T-cell (primary cell): Measurements from ENCODE around the gene DDI2. TPM values are rescaled to one million over a fixed set of nuclear protein-coding genes. Genes with fewer than 3 reads are reported as not detected.

Experiments
- ATAC-seq, 4 experiments: fragments of 200-7000 bp in 3 of 4; fragments of 150-1000 bp in 1 of 4; cut with Tn5 transposase; replicated peaks in 1 of 4; 1 replicate in 3 of 4; 2 replicates in 1 of 4; pipeline ENCODE4 v1.10.0; 2021; ENCODE audit warnings: moderate library complexity in 3 of 4, mild to moderate bottlenecking in 2 of 4, moderate number of reproducible peaks in 1 of 4
- CTCF ChIA-PET, 2 donors: fragments of 300-600 bp; sonication (Branson Sonifier 250); formaldehyde crosslinking; loops; one replicate each; lab custom pipeline; 2022; ENCODE audit warnings: antibody characterized with exemption in 2 of 2; lab: Charles Lee
- POLR2A ChIA-PET, 2 donors: fragments of 300-600 bp; sonication (Branson Sonifier 250); formaldehyde crosslinking; loops; one replicate each; lab custom pipeline; 2022; ENCODE audit warnings: antibody characterized with exemption in 2 of 2; lab: Charles Lee
- DNase-seq, 35 experiments: peaks; one replicate each; pipeline versions ENCODE4 v3.0.0 to v3.0.0-alpha.2; 2013 to 2023
- H3K27ac ChIP-seq: one replicate; pipeline ENCODE4 v1.5.1; 2013; ENCODE audit warnings: low read length
- H3K27me3 ChIP-seq, 2 experiments: replicated peaks in 1 of 2; 1 replicate in 1 of 2; 2 replicates in 1 of 2; pipeline versions ENCODE4 v1.6.1 to v1.7.0; 2013; ENCODE audit warnings: low read length in 1 of 2, mixed read lengths in 1 of 2; ENCODE audit not compliant: control insufficient read depth in 2 of 2, insufficient read depth in 2 of 2; ENCODE audit errors: extremely low read depth in 1 of 2
- H3K36me3 ChIP-seq, 2 donors: 1 replicate in 1 of 2; 2 replicates in 1 of 2; pipeline versions ENCODE4 v1.6.1 to v1.7.0; 2013; ENCODE audit warnings: low read length in 1 of 2; ENCODE audit not compliant: control insufficient read depth in 2 of 2, insufficient read depth in 1 of 2; ENCODE audit errors: extremely low read depth in 1 of 2
- H3K4me1 ChIP-seq, 2 experiments: 1 replicate in 1 of 2; 2 replicates in 1 of 2; pipeline versions ENCODE4 v1.6.1 to v1.7.0; 2013; ENCODE audit warnings: low read length in 2 of 2, mixed read lengths in 1 of 2; ENCODE audit not compliant: insufficient read depth in 2 of 2, control insufficient read depth in 1 of 2; ENCODE audit errors: extremely low read depth in 1 of 2
- H3K4me3 ChIP-seq, 2 donors: 1 replicate in 1 of 2; 2 replicates in 1 of 2; pipeline versions ENCODE4 v1.5.1 to v1.7.0; 2013; ENCODE audit warnings: mild to moderate bottlenecking in 2 of 2, low read length in 1 of 2, moderate library complexity in 1 of 2; ENCODE audit not compliant: control insufficient read depth in 1 of 2; ENCODE audit errors: extremely low read depth in 1 of 2
- H3K9me3 ChIP-seq: 2 replicates; pipeline ENCODE4 v1.7.0; 2013
- H3K27ac Mint-ChIP-seq, 2 donors: one replicate each; pipeline ENCODE4 v1.8.0; 2020 to 2021; ENCODE audit warnings: mild to moderate bottlenecking in 2 of 2, mixed read lengths in 2 of 2
- H3K27me3 Mint-ChIP-seq, 2 donors: one replicate each; pipeline ENCODE4 v1.8.0; 2021 to 2022; ENCODE audit warnings: mixed read lengths in 2 of 2
- H3K36me3 Mint-ChIP-seq: one replicate; pipeline ENCODE4 v1.8.0; 2021; ENCODE audit warnings: mixed read lengths
- H3K4me1 Mint-ChIP-seq, 3 donors: one replicate each; pipeline ENCODE4 v1.8.0; 2020 to 2022; ENCODE audit warnings: mixed read lengths in 3 of 3, mild to moderate bottlenecking in 1 of 3
- H3K4me3 Mint-ChIP-seq, 3 donors: one replicate each; pipeline ENCODE4 v1.8.0; 2020 to 2022; ENCODE audit warnings: mild to moderate bottlenecking in 3 of 3, mixed read lengths in 3 of 3, moderate library complexity in 3 of 3
- H3K9me3 Mint-ChIP-seq, 3 donors: one replicate each; pipeline ENCODE4 v1.8.0; 2020 to 2022; ENCODE audit warnings: mixed read lengths in 3 of 3
- WGBS: methylation state at CpG from one replicate; pipeline ENCODE4 v1.1.5; 2013; ENCODE audit warnings: missing lambda C conversion rate; ENCODE audit not compliant: insufficient coverage; 5-methylcytosine and 5-hydroxymethylcytosine counted together
- total RNA-seq, 35 experiments: library from RNA in 6 of 35; stranded (reverse) in 6 of 35; fragments of 120-200 nt in 1 of 35; gene quantifications; one replicate each; pipeline versions ENCODE4 v1.2.1 to v1.2.4 and lab custom pipeline; 2013 to 2026

Gene DDI2
- total RNA-seq, 5 donors from 2014 or later (not counting 1 experiment from before 2014, with no cell fraction given), result 32.4 to 62.2 (median 60.5) TPM

- H3K27ac ChIP-seq, result no peak overlapping the region
- no peaks in the 10 kb centered on the region for H3K4me1 ChIP-seq
- CTCF ChIA-PET, result interaction anchor here in 1 of 2 donors (0.6 kb wide), 2 partner anchors 19 to 24 kb away, joined by 3 read pairs; no protein-coding TSS in a partner anchor
- no peak overlapping the region for H3K4me3 ChIP-seq
- Mint-ChIP-seq H3K27ac (no peak overlapping the region), H3K36me3 (peaks cover 14% of the 10 kb centered on the region), H3K4me1 (peaks cover 3 to 12% (median 5%) of the 10 kb centered on the region in 3 donors), H3K4me3 (no peak overlapping the region), H3K9me3 (no peaks in the 10 kb centered on the region), H3K27me3 (no peaks in the 10 kb centered on the region)
- H3K27me3 ChIP-seq, result no peaks in the 10 kb centered on the region
- WGBS, result 94% methylated on average over 2 of the region's 4 CpGs
- ATAC-seq (no peak), DNase-seq (no peak)
- H3K9me3 ChIP-seq, result no peaks in the 10 kb centered on the region
- POLR2A ChIA-PET, result interaction anchor here (0.6 kb wide), 2 partner anchors 22 to 182 kb away, joined by 3 to 4 read pairs; no protein-coding TSS in a partner anchor
- H3K36me3 ChIP-seq, result peaks cover 8 to 34% of the 10 kb centered on the region in 2 donors
Observed at GRCh38 chr1:15714406-15715136, 97.3 kb downstream of the DDI2 start.

DNA sequence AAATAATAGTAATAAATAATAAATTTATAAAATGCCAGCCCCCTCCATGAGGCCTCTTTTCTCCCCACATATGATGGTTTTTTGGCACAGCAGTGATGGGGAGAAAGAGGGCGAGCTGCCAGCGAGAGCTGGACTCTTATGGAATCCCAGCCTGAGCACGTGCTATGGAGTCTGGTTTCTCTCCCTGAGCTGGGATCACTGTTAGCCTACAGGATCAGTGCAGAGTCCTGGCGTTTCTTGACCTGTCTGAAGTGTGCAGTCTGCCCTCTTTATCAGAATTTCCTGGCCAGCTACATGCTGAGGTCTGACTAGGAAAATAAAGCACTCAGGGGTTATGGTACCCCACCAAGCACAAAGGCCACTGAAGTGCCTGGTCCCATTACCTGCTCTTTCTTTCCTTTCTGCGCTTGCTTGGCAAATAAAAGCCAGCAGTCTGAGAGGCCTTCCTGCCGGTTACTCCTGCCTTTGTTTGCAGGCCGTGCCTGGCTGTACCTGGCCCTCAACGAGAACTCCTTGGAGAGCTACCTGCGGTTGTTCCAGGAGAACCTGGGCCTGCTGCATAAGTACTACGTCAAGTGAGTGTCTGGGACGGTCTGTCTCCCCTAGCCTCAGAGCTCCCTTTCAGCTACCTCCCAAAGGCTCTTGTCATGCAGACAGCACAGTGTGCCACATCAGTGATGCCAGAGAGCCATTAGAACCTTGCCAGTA is 100.3 kb downstream of the DDI2 start:
- no peak for ATAC-seq
- Mint-ChIP-seq H3K4me1 (peaks cover 0 to 5% (median 2%) of the 10 kb centered on the region in 3 donors), H3K9me3 (no peaks in the 10 kb centered on the region), H3K27ac (no peak overlapping the region), H3K4me3 (no peak overlapping the region), H3K36me3 (peaks cover 19% of the 10 kb centered on the region), H3K27me3 (no peaks in the 10 kb centered on the region)
- Histone ChIP-seq H3K27ac (no peak overlapping the region), H3K4me3 (no peak overlapping the region), H3K4me1 (no peaks in the 10 kb centered on the region), H3K9me3 (no peaks in the 10 kb centered on the region), H3K27me3 (no peaks in the 10 kb centered on the region), H3K36me3 (peaks cover 12 to 57% of the 10 kb centered on the region in 2 donors)
- ChIA-PET POLR2A (no interaction called here), CTCF (no interaction called here)
- no peak for DNase-seq
- 97% methylated on average over 9 of the region's 11 CpGs for WGBS

DNA sequence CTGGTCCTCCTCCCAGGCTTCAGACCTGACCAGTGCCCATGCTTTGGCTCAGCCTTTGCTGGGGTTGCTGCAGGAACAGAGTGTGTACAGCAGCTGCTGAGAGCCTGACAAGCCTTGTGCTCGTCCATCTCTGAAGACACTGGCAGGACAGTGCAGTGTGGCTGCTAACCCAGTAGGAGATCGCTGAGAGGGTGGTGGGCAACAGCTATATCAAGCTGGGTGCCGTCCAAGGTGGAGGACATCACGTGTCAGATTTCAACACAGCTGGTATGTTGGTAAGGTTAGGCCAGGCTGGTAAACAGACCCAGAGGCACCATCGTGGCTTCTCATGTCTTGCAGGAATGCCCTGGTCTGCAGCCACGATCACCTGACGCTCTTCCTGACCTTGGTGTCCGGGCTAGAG is 100.9 kb downstream of the DDI2 start:
- no peaks in the 10 kb centered on the region for H3K9me3 ChIP-seq
- no peak overlapping the region for H3K4me3 ChIP-seq
- H3K27ac ChIP-seq, result no peak overlapping the region
- Mint-ChIP-seq H3K4me3 (no peak overlapping the region), H3K9me3 (no peaks in the 10 kb centered on the region), H3K27ac (no peak overlapping the region), H3K27me3 (no peaks in the 10 kb centered on the region), H3K4me1 (peaks cover 0 to 2% (median 2%) of the 10 kb centered on the region in 3 donors), H3K36me3 (peaks cover 22% of the 10 kb centered on the region)
- 100% methylated on average over 7 of the region's 8 CpGs for WGBS
- CTCF ChIA-PET, result interaction anchor here in 1 of 2 donors (0.6 kb wide), 1 partner anchor 55 kb away, joined by 4 read pairs; no protein-coding TSS in a partner anchor
- H3K4me1 ChIP-seq, result no peaks in the 10 kb centered on the region
- POLR2A ChIA-PET, result interaction anchor here in 1 of 2 donors (0.6 kb wide), 1 partner anchor 1080 kb away, joined by 8 read pairs; no protein-coding TSS in a partner anchor
- no peak for ATAC-seq
- peaks cover 12 to 63% of the 10 kb centered on the region in 2 donors for H3K36me3 ChIP-seq
- no peak for DNase-seq
- H3K27me3 ChIP-seq, result no peaks in the 10 kb centered on the region

Other genes with a start within 250 kb of the DDI2 start
- 100 to 1,000 TPM in 1 of 5 donors, 10 to 100 TPM in 4; 49.1 to 125 (median 63.6) TPM for gene EFHD2, start 207.6 kb upstream of the DDI2 start, total RNA-seq
- 1 to 10 TPM; 1.0 to 4.0 (median 3.6) TPM for gene CTRC, start 179.0 kb upstream of the DDI2 start, total RNA-seq
- 1 to 10 TPM in 3 of 5 donors, not detected in 2; 1.3 to 1.8 (median 1.5) TPM for gene CELA2A, start 160.7 kb upstream of the DDI2 start, total RNA-seq
- gene CELA2B, start 141.4 kb upstream of the DDI2 start, total RNA-seq, result under 1 TPM in 2 of 5 donors, not detected in 3; 0.30 to 0.41 TPM
- gene CASP9, start 93.2 kb upstream of the DDI2 start, total RNA-seq, result 10 to 100 TPM; 12.0 to 18.3 (median 14.5) TPM
- gene DNAJC16, start 90.6 kb upstream of the DDI2 start, total RNA-seq, result 10 to 100 TPM; 16.5 to 27.0 (median 22.4) TPM
- 10 to 100 TPM in 1 of 5 donors, 1 to 10 TPM in 4; 5.9 to 10.8 (median 8.4) TPM for gene AGMAT, start 32.4 kb upstream of the DDI2 start, total RNA-seq
- 10 to 100 TPM; 52.5 to 65.2 (median 59.6) TPM for gene PLEKHM2, start 66.9 kb downstream of the DDI2 start, total RNA-seq
- 1 to 10 TPM; 1.8 to 4.1 (median 2.6) TPM for gene SLC25A34, start 118.8 kb downstream of the DDI2 start, total RNA-seq
- not detected for gene TMEM82, start 125.0 kb downstream of the DDI2 start, total RNA-seq
- gene FBLIM1, start 141.3 kb downstream of the DDI2 start, total RNA-seq, result under 1 TPM in 3 of 5 donors, not detected in 2; 0.36 to 0.54 (median 0.50) TPM
- gene UQCRHL, start 190.2 kb downstream of the DDI2 start, total RNA-seq, result 1 to 10 TPM in 3 of 5 donors, under 1 TPM in 2; 0.68 to 1.3 (median 1.1) TPM
- 10 to 100 TPM; 69.9 to 81.1 (median 72.1) TPM for gene SPEN, start 230.2 kb downstream of the DDI2 start, total RNA-seq